Activated CD4-positive, alpha-beta T cell treated with anti-CD3 and anti-CD28 coated beads for 4 hours (primary cell): ENCODE data around the gene ATCAY.

Source experiments
- DNase-seq, 2 donors: peaks; one replicate each; pipeline ENCODE4 v3.0.0-alpha.2; 2020

ATCAY gene

DNA sequence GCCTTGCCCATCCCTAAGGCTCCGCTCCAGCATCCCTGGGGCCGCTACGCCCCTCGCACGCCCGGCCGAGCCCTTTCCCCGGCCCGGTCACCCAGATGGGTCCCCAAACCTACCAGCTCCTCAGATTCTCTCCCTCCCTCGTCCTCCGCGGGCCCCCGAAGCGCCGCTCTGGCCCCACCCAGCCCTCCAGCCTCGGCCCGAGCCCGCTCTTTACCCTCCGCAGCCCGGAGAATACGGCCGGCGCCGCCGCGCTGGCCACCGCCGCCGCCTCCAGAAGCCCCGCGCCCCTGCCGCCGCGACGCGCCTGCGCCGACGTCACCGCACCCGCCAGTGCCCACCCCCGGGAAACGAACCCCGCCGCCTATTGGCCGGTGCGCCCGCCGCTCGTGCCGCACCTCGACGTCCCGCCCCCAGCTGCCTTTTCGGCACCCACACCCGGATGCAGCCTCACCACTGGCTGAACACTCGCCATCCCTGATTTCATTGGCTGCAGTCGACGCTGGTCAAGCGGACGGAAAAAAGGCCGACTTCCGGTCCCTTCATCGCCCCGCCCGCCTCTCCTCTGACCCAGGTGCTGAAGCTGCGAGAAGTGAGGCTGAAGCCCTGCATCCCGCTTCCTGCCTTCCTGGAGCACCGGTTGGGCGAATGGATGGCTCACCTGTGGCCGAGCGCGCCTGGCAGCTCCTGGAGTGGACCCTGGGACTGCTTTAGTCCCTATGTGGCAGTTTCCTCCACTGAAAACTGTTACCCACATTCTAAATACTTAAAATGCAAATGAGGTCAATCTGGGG is 90.5 kb downstream of the ATCAY start, which contains the start of gene DAPK3:
Gene DAPK3, minus strand, starts transcription at position 292 of the 791 bp plus-strand sequence. CDS start 1,364 bp downstream, outside the sequence.
- peak; percentile 88 to 90 for DNase-seq

DNA sequence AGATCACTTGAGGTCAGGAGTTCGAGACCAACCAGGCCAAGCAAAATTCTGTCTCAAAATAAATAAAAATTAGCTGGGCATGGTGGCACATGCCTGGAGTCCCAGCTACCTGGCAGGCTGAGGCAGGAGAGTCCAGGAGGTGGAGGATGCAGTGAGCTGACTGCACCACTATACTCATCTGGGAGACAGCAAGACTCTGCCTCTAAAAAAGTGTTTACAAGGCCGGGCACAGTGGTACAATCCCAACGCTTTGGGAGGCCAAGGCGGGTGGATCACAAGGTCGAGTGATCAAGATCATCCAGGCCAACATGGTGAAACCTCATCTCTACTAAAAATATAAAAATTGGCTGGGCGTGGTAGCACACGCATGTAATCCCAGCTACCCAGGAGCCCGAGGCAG is 94.7 kb downstream of the ATCAY start:
- DNase-seq, result no peak

DNA sequence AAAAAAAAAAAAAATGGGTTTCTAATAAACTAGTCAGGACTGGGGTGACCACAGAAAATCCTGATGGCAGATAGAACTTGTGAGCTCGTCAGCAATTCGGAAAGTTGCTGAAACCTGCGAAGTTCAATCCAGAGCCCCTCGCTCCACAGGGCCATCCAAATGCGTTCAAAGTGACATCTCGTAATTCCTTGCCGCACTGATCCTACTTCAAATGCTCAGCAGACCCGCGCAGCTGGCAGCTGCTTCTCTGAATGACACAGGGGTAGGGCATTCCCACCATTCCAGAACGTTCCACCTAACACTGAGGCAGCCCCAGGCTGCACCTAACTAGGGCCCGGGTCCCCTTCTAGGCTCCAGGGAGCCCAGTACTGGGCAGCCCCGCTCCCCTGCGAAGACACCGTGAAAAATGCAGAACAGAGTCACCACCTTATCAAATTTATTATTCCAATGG is 95.2 kb downstream of the ATCAY start:
- no peak for DNase-seq

GRCh38 chr19:3976495-3977241 is 96.2 kb downstream of the ATCAY start:
- peak in 1 of 2 donors; percentile 16 for DNase-seq
